ENCODE results near the gene MYEOV. TPM values are rescaled to one million over a fixed set of nuclear protein-coding genes. Genes with fewer than 3 reads are reported as not detected.

Gene MYEOV
- total and polyA plus RNA-seq, 9 of the 15 experiments (the other 6 are each of a cell fraction or from before 2014, with no cell fraction given): 10.2 to 133 (median 32.2) TPM

- intact Hi-C loops (cut with micrococcal nuclease): no loop called here
- 100% methylated on average over 1 of the region's 1 CpG for WGBS (ENCODE audit: insufficient coverage, low coverage, missing lambda C conversion rate)
- H3K27ac ChIP-seq (ENCODE audit: extremely low read depth, low read depth, low read length): no peak overlapping the region
- TF ChIP-seq ZNF407 (IDR thresholded peaks at IDR 0.05; ENCODE audit: low read depth) (no peak), SLC30A9 (CRISPR knock-in tag; IDR thresholded peaks at IDR 0.05) (no peak), KDM1A (IDR thresholded peaks at IDR 0.05) (peak; percentile 10 to 37; a peak in 2 of 4 replicates), FIP1L1 (IDR thresholded peaks at IDR 0.05; ENCODE audit: low read depth, low read length, poor library complexity, severe bottlenecking) (no peak), SPI1 (IDR thresholded peaks at IDR 0.05; ENCODE audit: borderline replicate concordance, low read depth, low read length) (no peak), SMAD1 (IDR thresholded peaks at IDR 0.05; ENCODE audit: low read depth, low read length, partially characterized antibody) (no peak), LARP7 (IDR thresholded peaks at IDR 0.05) (no peak), CLOCK (CRISPR knock-in tag; IDR thresholded peaks at IDR 0.05; ENCODE audit: borderline replicate concordance) (no peak)
Measured at GRCh38 chr11:69304258-69304657, 10.3 kb downstream of the MYEOV start.

More at GRCh38 chr11:69304258-69304657, 10.3 kb downstream of the MYEOV start:
- POLR2A ChIA-PET: no interaction called here
- Histone ChIP-seq H3K9ac (ENCODE audit: insufficient read depth in 1 of 2, low read depth in 2 of 2, low read length in 2 of 2) (no peak overlapping the region), H3K4me1 (replicated peaks in 1 of 2; ENCODE audit: control insufficient read depth in 2 of 2, insufficient read depth in 2 of 2, low read length in 2 of 2) (peaks cover 35 to 36% of the 10 kb centered on the region in 2 experiments), H3K4me3 (no peak overlapping the region), H3K9me3 (replicated peaks; ENCODE audit: control insufficient read depth, insufficient read depth, low read depth, low read length) (no peaks in the 10 kb centered on the region), H3K9me1 (ENCODE audit: control insufficient read depth, insufficient read depth, low read length) (peaks cover 3% of the 10 kb centered on the region), H3K4me2 (ENCODE audit: insufficient read depth, low read length) (no peak overlapping the region), H4K20me1 (replicated peaks; ENCODE audit: control insufficient read depth, insufficient read depth, low read length) (0 out of 2 replicates have a peak, but pooled peaks cover 3% of the 10 kb centered on the region), H3K27me3 (ENCODE audit: control insufficient read depth in 2 of 2, insufficient read depth in 2 of 2, low read length in 2 of 2) (no peaks in the 10 kb centered on the region), H3K79me2 (ENCODE audit: control insufficient read depth, insufficient read depth, low read length) (peaks cover 52% of the 10 kb centered on the region), H3K36me3 (ENCODE audit: control insufficient read depth, insufficient read depth, low read length) (peaks cover 2% of the 10 kb centered on the region; the same call in 1 of the 3 replicates), H2AFZ (ENCODE audit: low read depth, low read length) (no peak overlapping the region)
- FAIRE-seq (no peak), DNase-seq (ENCODE audit: extremely low read depth in 1 of 4, low spot score in 3 of 4) (no peak), ATAC-seq (no peak)
- CTCF ChIA-PET (ENCODE audit: low intra/inter-chr PET ratio): interaction anchor here (0.6 kb wide), 1 partner anchor 1351 kb away, joined by 3 read pairs; no protein-coding TSS in a partner anchor
- in situ Hi-C loops (cut with MboI): no loop called here
- no TSS peak for BruUV-seq (replicated peaks)

All from K562 (cell line).